ACC112 (cell line): ENCODE measurements around the gene MAP3K21.

Source experiments
- H2AFZ ChIP-seq: fragments of 200-600 bp; sonication (generic); one replicate; pipeline ENCODE4 v1.6.0; 2017; ENCODE audit warnings: antibody characterized with exemption, low read length; ENCODE audit not compliant: unreplicated experiment
- H3K27ac ChIP-seq: fragments of 200-600 bp; sonication (generic); 2 replicates; pipeline ENCODE4 v1.5.1; 2014; ENCODE audit warnings: low read depth, mild to moderate bottlenecking, antibody characterized with exemption, low read length, moderate library complexity
- H3K27me3 ChIP-seq: fragments of 200-600 bp; sonication (generic); 2 replicates; pipeline ENCODE4 v1.6.1; 2014; ENCODE audit warnings: mild to moderate bottlenecking, antibody characterized with exemption, low read length, moderate library complexity, mixed read lengths; ENCODE audit not compliant: insufficient read depth
- H3K36me3 ChIP-seq: fragments of 200-600 bp; sonication (generic); 2 replicates; pipeline ENCODE4 v1.6.1; 2016; ENCODE audit warnings: mild to moderate bottlenecking, antibody characterized with exemption, low read length, moderate library complexity, mixed read lengths; ENCODE audit not compliant: insufficient read depth
- H3K4me1 ChIP-seq: fragments of 200-600 bp; sonication (generic); one replicate; pipeline ENCODE4 v1.6.1; 2016; ENCODE audit warnings: low read length, mixed read lengths; ENCODE audit not compliant: insufficient read depth, unreplicated experiment, control insufficient read depth
- H3K4me3 ChIP-seq: fragments of 200-600 bp; sonication (generic); 2 replicates; pipeline ENCODE4 v1.5.1; 2014; ENCODE audit warnings: mild to moderate bottlenecking, low read depth, low read length
- H3K79me2 ChIP-seq: fragments of 200-600 bp; sonication (generic); one replicate; pipeline ENCODE4 v1.6.0; 2016; ENCODE audit warnings: low read length; ENCODE audit not compliant: control insufficient read depth, unreplicated experiment, insufficient read depth

Gene MAP3K21

GRCh38 chr1:233387585-233387984, 60.1 kb downstream of the MAP3K21 start:
- Histone ChIP-seq H3K4me3 (no peak overlapping the region), H2AFZ (no peak overlapping the region), H3K27ac (no peak overlapping the region), H3K27me3 (peaks cover 9% of the 10 kb centered on the region; the same call in 1 of the 2 replicates), H3K36me3 (0 out of 2 replicates have a peak, but pooled peaks cover 3% of the 10 kb centered on the region), H3K79me2 (no peaks in the 10 kb centered on the region), H3K4me1 (peaks cover 5% of the 10 kb centered on the region)

- H3K4me3 ChIP-seq: no peak overlapping the region
- H3K27ac ChIP-seq: no peak overlapping the region
- H3K27me3 ChIP-seq: peaks cover 19% of the 10 kb centered on the region; the same call in 1 of the 2 replicates
- no peaks in the 10 kb centered on the region for H3K36me3 ChIP-seq
- H3K79me2 ChIP-seq: no peaks in the 10 kb centered on the region
- H2AFZ ChIP-seq: no peak overlapping the region
- peaks cover 5% of the 10 kb centered on the region for H3K4me1 ChIP-seq
Observed at GRCh38 chr1:233389169-233389568, 61.6 kb downstream of the MAP3K21 start.

DNA sequence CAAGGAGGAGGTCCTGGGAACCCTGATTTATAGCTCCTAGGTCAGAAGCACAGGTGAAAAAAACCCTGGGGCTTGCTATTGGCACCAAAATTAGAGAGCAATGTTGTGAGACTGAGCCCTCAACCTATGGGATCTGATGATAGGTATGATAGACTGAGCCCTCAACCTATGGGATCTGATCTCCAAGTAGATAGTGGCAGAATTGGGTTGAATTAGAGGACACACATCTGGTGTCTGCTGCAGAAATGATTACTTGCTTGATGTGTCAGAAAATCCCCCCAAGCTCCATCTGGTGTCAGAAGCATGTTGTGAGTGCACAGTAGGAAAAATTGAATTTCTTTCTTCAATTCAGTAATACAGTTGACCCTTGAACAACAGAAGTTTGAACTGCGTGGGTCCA, 62.4 kb downstream of the MAP3K21 start:
- Histone ChIP-seq H3K4me3 (no peak overlapping the region), H3K36me3 (no peaks in the 10 kb centered on the region), H3K79me2 (no peaks in the 10 kb centered on the region), H3K27ac (no peak overlapping the region), H2AFZ (no peak overlapping the region), H3K4me1 (peaks cover 5% of the 10 kb centered on the region), H3K27me3 (peaks cover 19% of the 10 kb centered on the region; the same call in 1 of the 2 replicates)

GRCh38 chr1:233390842-233391737, 63.6 kb downstream of the MAP3K21 start:
- Histone ChIP-seq H3K4me1 (peaks cover 5% of the 10 kb centered on the region), H3K4me3 (no peak overlapping the region), H2AFZ (no peak overlapping the region), H3K36me3 (no peaks in the 10 kb centered on the region), H3K27ac (no peak overlapping the region), H3K27me3 (peaks cover 19% of the 10 kb centered on the region; the same call in 1 of the 2 replicates), H3K79me2 (no peaks in the 10 kb centered on the region)

DNA sequence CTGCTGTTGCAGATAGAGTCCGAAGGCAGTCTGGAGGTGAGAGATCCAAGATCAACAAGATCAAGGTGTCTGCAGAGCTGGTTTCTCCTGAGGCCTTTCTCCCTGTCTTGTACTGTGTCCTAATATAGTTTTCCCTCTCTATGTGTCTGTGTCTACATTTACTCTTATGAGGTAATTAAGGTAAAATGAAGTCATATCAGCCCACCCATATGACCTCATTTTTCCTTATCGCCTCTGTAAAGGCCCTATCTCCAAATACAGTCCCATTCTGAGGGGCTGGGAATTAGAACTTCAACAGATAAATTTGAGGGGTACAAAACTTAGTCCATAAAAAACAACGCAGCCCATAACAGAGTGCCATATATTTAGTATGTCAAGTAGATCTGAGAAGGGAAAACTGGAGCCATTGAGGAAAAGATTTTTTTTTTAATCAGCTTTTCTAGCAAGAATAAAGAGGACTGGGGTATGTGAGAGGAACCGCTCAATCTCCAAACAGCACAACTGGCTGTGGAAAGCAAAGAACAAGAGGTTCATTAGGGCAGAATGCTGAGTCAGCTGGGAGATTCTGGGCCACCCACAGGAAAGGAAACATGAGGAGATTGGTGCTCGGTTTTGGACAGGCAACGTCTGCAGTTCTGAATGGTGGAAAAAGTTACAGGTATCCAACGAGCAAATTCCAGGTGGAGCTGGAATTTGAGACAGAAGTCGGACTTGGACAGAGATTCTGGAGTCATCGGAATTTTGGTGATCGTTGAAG, 65.7 kb downstream of the MAP3K21 start:
- peaks cover 26% of the 10 kb centered on the region; the same call in 1 of the 2 replicates for H3K27me3 ChIP-seq
- H3K36me3 ChIP-seq: no peaks in the 10 kb centered on the region
- no peak overlapping the region for H3K4me3 ChIP-seq
- H2AFZ ChIP-seq: no peak overlapping the region
- no peak overlapping the region for H3K27ac ChIP-seq
- no peaks in the 10 kb centered on the region for H3K79me2 ChIP-seq
- peaks cover 5% of the 10 kb centered on the region for H3K4me1 ChIP-seq

DNA sequence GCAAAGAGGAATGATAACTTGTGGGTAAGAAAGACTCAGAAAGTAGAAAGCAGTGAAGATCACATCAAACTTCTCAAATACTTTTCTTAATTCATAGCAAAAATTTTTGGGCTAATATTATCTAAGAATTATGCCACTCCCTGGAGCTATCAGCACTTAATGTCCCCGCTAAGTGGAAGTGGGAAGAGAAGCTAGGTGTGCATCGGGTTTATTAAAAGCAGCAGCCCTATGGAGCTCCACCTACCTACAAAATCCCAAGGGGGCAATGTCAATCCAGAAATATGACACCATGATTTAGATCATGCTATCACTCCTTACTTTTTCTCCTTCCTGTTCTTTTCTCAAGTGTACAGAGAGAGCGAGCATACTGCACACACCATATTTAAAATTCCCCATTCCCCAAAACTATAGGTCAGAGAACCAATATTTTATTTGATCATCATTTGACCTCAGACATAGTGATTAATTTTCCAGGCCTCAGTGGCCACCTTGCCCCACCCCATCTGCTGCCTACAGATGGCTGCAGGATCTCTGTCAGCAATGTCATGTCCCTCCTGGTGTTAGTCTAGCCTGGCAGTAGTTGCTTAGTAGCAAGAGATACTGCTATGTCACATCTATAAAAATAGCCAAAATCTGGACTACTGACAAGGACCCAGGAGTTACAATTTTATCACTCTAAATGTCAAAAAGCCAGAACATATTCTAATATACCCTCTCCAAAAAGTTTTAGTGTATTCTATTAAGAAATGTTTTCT, 66.6 kb downstream of the MAP3K21 start:
- Histone ChIP-seq H3K4me3 (no peak overlapping the region), H3K36me3 (no peaks in the 10 kb centered on the region), H2AFZ (no peak overlapping the region), H3K27ac (no peak overlapping the region), H3K4me1 (peaks cover 1% of the 10 kb centered on the region), H3K79me2 (no peaks in the 10 kb centered on the region), H3K27me3 (peaks cover 26% of the 10 kb centered on the region; the same call in 1 of the 2 replicates)

DNA sequence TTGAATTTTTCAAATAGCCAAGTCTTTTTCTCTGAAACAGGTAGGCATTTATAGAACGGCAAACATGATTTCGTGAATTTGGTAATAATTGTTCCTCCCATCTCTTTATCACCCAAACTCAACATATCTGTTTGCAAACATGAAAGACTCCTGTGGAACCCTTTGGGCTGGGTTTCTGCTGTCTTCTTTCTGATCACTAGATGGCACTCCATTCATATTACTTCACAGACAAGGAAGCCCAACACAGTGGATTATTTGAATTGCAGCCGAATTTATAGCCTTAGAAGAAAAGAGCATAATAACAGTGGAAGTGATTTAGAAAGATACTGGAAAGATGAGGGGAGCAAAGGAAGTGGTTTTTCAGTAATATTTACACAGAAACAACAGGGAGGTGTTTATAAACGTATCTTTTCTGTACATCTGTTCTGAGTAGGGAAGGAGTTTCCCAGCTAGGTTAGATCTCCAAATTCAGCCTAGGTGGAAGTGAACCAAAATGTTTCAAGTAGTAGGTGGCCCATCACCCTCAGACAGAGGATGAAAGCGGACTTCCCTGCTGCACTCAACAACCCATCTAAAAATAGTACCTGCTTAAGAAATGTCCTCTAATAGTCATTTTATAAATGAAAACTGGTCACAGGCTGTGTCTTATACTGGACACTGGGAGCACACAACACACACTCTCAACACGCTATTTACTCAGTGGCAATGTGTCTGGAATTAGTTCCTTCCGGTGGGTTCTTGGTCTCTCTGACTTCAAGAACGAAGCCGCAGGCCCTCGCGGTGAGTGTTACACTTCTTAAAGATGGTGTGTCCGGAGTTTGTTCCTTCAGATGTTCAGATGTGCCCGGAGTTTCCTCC, 67.6 kb downstream of the MAP3K21 start:
- H3K27me3 ChIP-seq: peaks cover 26% of the 10 kb centered on the region; the same call in 1 of the 2 replicates
- H2AFZ ChIP-seq: no peak overlapping the region

DNA sequence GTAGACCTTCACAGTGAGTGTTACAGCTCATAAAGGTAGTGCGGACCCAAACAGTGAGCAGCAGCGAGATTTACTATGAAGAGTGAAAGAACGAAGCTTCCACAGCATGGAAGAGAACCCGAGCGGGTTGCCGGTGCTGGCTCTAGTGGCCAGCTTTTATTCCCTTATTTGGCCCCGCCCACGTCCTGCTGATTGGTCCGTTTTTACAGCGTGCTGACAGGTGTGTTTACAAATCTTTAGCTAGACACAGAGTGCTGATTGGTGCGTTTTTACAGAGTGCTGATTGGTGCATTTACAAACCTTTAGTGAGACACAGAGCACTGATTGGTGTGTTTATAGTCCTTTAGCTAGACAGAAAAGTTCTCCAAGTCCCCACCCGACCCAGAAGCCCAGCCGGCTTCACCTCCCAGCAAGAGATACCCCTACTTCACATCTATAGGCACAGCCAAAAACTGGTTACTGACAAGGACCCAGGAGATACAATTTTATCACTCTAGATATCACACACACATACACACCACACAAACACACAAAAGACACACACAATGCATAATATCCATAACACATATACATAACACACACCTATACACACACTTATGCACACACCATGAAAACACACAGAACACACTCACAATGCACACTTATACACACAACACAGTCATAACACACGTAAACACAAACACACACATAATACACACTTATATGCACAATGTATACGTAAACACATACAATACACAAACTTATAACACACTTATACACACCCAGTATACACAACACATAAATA, 68.5 kb downstream of the MAP3K21 start:
- Histone ChIP-seq H3K36me3 (no peaks in the 10 kb centered on the region), H3K4me1 (no peaks in the 10 kb centered on the region), H3K27ac (no peak overlapping the region), H2AFZ (no peak overlapping the region), H3K79me2 (no peaks in the 10 kb centered on the region), H3K27me3 (peaks cover 26% of the 10 kb centered on the region; the same call in 1 of the 2 replicates), H3K4me3 (no peak overlapping the region)

More for the DNA sequence above, 67.6 kb downstream of the MAP3K21 start:
- Histone ChIP-seq H3K79me2 (no peaks in the 10 kb centered on the region), H3K4me3 (no peak overlapping the region), H3K4me1 (no peaks in the 10 kb centered on the region), H3K36me3 (no peaks in the 10 kb centered on the region), H3K27ac (no peak overlapping the region)

GRCh38 chr1:233406339-233406960, 78.9 kb downstream of the MAP3K21 start:
- H3K27me3 ChIP-seq: peaks cover 8% of the 10 kb centered on the region
- H3K79me2 ChIP-seq: no peaks in the 10 kb centered on the region
- no peak overlapping the region for H3K27ac ChIP-seq

More at GRCh38 chr1:233406339-233406960, 78.9 kb downstream of the MAP3K21 start:
- Histone ChIP-seq H3K4me3 (no peak overlapping the region), H3K36me3 (no peaks in the 10 kb centered on the region), H2AFZ (no peak overlapping the region), H3K4me1 (no peaks in the 10 kb centered on the region)
